ENCODE measurements around the gene JUNB. TPM values are rescaled to one million over a fixed set of nuclear protein-coding genes. Genes with fewer than 3 reads are reported as not detected.

JUNB gene
- total RNA-seq, 1 experiment from 2014 or later: 6.6 TPM

- no peaks in the 10 kb centered on the region for H3K27me3 Mint-ChIP-seq (ENCODE audit: low read depth)
- CTCF ChIA-PET: interaction anchor here (0.9 to 11.1 kb wide), 5 partner anchors 12 to 83 kb away, joined by 4 to 341 read pairs (median 44); partner anchors contain the start of genes GET3, HOOK2, JUNB and PRDX2
- H3K4me3 Mint-ChIP-seq: no peak overlapping the region
- POLR2A ChIA-PET: no interaction called here
- ATAC-seq (no peak), DNase-seq (ENCODE audit: low spot score) (no peak)
- H3K9me3 Mint-ChIP-seq: no peaks in the 10 kb centered on the region
- H3K4me1 Mint-ChIP-seq: peaks cover 8% of the 10 kb centered on the region; the same call in 1 of the 2 replicates
- TF ChIP-seq AFF4 (CRISPR knock-in tag; IDR thresholded peaks at IDR 0.05; ENCODE audit: borderline replicate concordance) (no peak), OVOL2 (CRISPR knock-in tag; IDR thresholded peaks at IDR 0.05; ENCODE audit: borderline replicate concordance) (no peak), ZBTB43 (CRISPR knock-in tag; IDR thresholded peaks at IDR 0.05) (no peak), PREB (CRISPR knock-in tag; IDR thresholded peaks at IDR 0.05; ENCODE audit: borderline replicate concordance) (no peak), NR1H2 (CRISPR knock-in tag; IDR thresholded peaks at IDR 0.05) (no peak), RELA (CRISPR knock-in tag; IDR thresholded peaks at IDR 0.05; ENCODE audit: borderline replicate concordance) (no peak), E2F1 (CRISPR knock-in tag; IDR thresholded peaks at IDR 0.05) (no peak), FOXJ3 (CRISPR knock-in tag; IDR thresholded peaks at IDR 0.05; ENCODE audit: borderline replicate concordance) (no peak), ATF3 (CRISPR knock-in tag; conservative IDR thresholded peaks at IDR 0.05) (no peak), SMAD4 (CRISPR knock-in tag; IDR thresholded peaks at IDR 0.05) (no peak), NFYB (CRISPR knock-in tag; conservative IDR thresholded peaks at IDR 0.05; ENCODE audit: low read depth) (no peak), ERG (CRISPR knock-in tag; IDR thresholded peaks at IDR 0.05) (no peak), IRF1 (CRISPR knock-in tag; IDR thresholded peaks at IDR 0.05) (no peak), USF1 (CRISPR knock-in tag; IDR thresholded peaks at IDR 0.05) (no peak), NFATC4 (CRISPR knock-in tag; IDR thresholded peaks at IDR 0.05) (no peak)
- H3K27ac Mint-ChIP-seq: no peak overlapping the region
- peaks cover 27% of the 10 kb centered on the region for H3K36me3 Mint-ChIP-seq
Measured at GRCh38 chr19:12764698-12765097, 26.6 kb upstream of the JUNB start.

Data from WTC11 (cell line).